ENCODE data around the gene FES. TPM values are rescaled to one million over a fixed set of nuclear protein-coding genes. Genes with fewer than 3 reads are reported as not detected.

FES gene
- total RNA-seq = 18.5 and 24.4 TPM in 2 replicates

GRCh38 chr15:90883976-90884718 lies at the start of gene FES:
Gene FES, plus strand, starts transcription at chr15:90884504. Its CDS starts 542 bp downstream, at chr15:90885046.

GRCh38 chr15:90868261-90868689 lies 16.0 kb upstream of the FES start, which contains the start of gene FURIN:
Gene FURIN, plus strand, starts transcription at chr15:90868588. Its CDS starts 7,153 bp downstream, at chr15:90875741.

GRCh38 chr15:90902840-90903732 lies 18.8 kb downstream of the FES start, which contains the start of gene MAN2A2:
Gene MAN2A2, plus strand, starts transcription at chr15:90903302. Its CDS starts 906 bp downstream, at chr15:90904208.

GRCh38 chr15:90931828-90932659 lies 47.7 kb downstream of the FES start, which contains the start of gene HDDC3:
Gene HDDC3, minus strand, starts transcription at chr15:90932549. Its CDS starts 9 bp downstream, at chr15:90932540.

GRCh38 chr15:90934949-90935751 lies 50.8 kb downstream of the FES start, which contains the start of gene UNC45A:
Gene UNC45A, plus strand, starts transcription at chr15:90935285. Its CDS starts 40 bp downstream, at chr15:90935325.

Other genes with a start within 250 kb of the FES start
- gene BLM, start 167.2 kb upstream of the FES start, total RNA-seq = 3.3 and 5.3 TPM in 2 replicates
- 67.9 and 89.2 TPM in 2 replicates for gene FURIN, start 15.9 kb upstream of the FES start, total RNA-seq
- 18.9 and 22.1 TPM in 2 replicates for gene MAN2A2, start 18.8 kb downstream of the FES start, total RNA-seq
- gene HDDC3, start 48.0 kb downstream of the FES start, total RNA-seq = 14.1 and 17.4 TPM in 2 replicates
- gene UNC45A, start 50.8 kb downstream of the FES start, total RNA-seq = 92.4 and 111 TPM in 2 replicates
- 11.9 and 12.6 TPM in 2 replicates for gene RCCD1, start 70.4 kb downstream of the FES start, total RNA-seq
- 156 and 227 TPM in 2 replicates for gene PRC1, start 110.0 kb downstream of the FES start, total RNA-seq
- 8.6 and 9.0 TPM in 2 replicates for gene VPS33B, start 138.1 kb downstream of the FES start, total RNA-seq
- 0.13 TPM in 1 of 2 replicates, not detected in the other for gene SV2B, start 215.8 kb downstream of the FES start, total RNA-seq

Measured in aortic smooth muscle cell (primary cell).